ENCODE results near the gene TNFRSF18. TPM values are rescaled to one million over a fixed set of nuclear protein-coding genes. Genes with fewer than 3 reads are reported as not detected.
A peak's percentile ranks its signal among the peaks of the same experiment; 100 is the strongest.
"Not testable (repeated sequence)": the region's sequence is repeated elsewhere in the genome, so short reads cannot be mapped to it uniquely, and the experiment has no call there.

The TNFRSF18 gene
- total and polyA plus RNA-seq, 5 experiments from 2014 or later: 1.5 to 2.3 (median 1.6) TPM; not detected in 2

- Mint-ChIP-seq H3K4me3 (no peak overlapping the region), H3K9me3 (no peaks in the 10 kb centered on the region), H3K27me3 (peaks cover 0 to 12% (median 4%) of the 10 kb centered on the region in 5 donors), H3K36me3 (no peaks in the 10 kb centered on the region), H3K4me1 (peaks cover 7 to 15% (median 10%) of the 10 kb centered on the region in 4 donors), H3K27ac (peak overlapping the region in 2 of 10 donors; percentile 15 to 82)
- POLR2A ChIA-PET: interaction anchor here (1.2 kb wide), 1 partner anchor 9 kb away, joined by 5 read pairs; no protein-coding TSS in a partner anchor
- DNase-seq (peak in 1 of 10 donors; percentile 56), ATAC-seq (no peak)
These were observed 25.1 kb downstream of the TNFRSF18 start for GRCh38 chr1:1181129-1181937.

- H3K4me1 Mint-ChIP-seq: peaks cover 7 to 15% (median 13%) of the 10 kb centered on the region in 4 donors
- peak in 2 of 10 donors; percentile 4 to 52 for DNase-seq
These were observed 26.2 kb downstream of the TNFRSF18 start for GRCh38 chr1:1179983-1180861.

GRCh38 chr1:1179346-1179982 lies 26.9 kb downstream of the TNFRSF18 start:
- Mint-ChIP-seq H3K27ac (peak overlapping the region in 1 of 10 donors; percentile 49), H3K9me3 (no peaks in the 10 kb centered on the region), H3K4me3 (no peak overlapping the region), H3K27me3 (peaks cover 0 to 12% (median 4%) of the 10 kb centered on the region in 5 donors), H3K36me3 (no peaks in the 10 kb centered on the region), H3K4me1 (peaks cover 7 to 17% (median 13%) of the 10 kb centered on the region in 4 donors)
- POLR2A ChIA-PET: no interaction called here
- ATAC-seq: no peak
- peak in 2 of 10 donors; percentile 4 to 62 for DNase-seq

More at GRCh38 chr1:1179983-1180861, 26.2 kb downstream of the TNFRSF18 start:
- Mint-ChIP-seq H3K27me3 (peaks cover 0 to 12% (median 4%) of the 10 kb centered on the region in 5 donors), H3K4me3 (no peak overlapping the region), H3K27ac (no peak overlapping the region), H3K9me3 (no peaks in the 10 kb centered on the region), H3K36me3 (no peaks in the 10 kb centered on the region)
- no peak for ATAC-seq
- POLR2A ChIA-PET: no interaction called here

GRCh38 chr1:1178794-1179331 lies 27.5 kb downstream of the TNFRSF18 start:
- Mint-ChIP-seq H3K4me3 (no peak overlapping the region), H3K27ac (no peak overlapping the region), H3K27me3 (peaks cover 0 to 12% (median 4%) of the 10 kb centered on the region in 5 donors), H3K9me3 (no peaks in the 10 kb centered on the region), H3K36me3 (no peaks in the 10 kb centered on the region), H3K4me1 (peaks cover 7 to 20% (median 15%) of the 10 kb centered on the region in 4 donors)
- DNase-seq (peak in 2 of 10 donors; percentile 6 to 50), ATAC-seq (no peak)
- POLR2A ChIA-PET: no interaction called here

- ATAC-seq (no peak), DNase-seq (peak in 1 of 10 donors; percentile 55)
- H3K27me3 Mint-ChIP-seq: peaks cover 0 to 10% (median 4%) of the 10 kb centered on the region in 5 donors
- POLR2A ChIA-PET: no interaction called here
- H3K4me3 Mint-ChIP-seq: no peak overlapping the region
- no peaks in the 10 kb centered on the region for H3K36me3 Mint-ChIP-seq
- no peaks in the 10 kb centered on the region for H3K9me3 Mint-ChIP-seq
- no peak overlapping the region for H3K27ac Mint-ChIP-seq
- H3K4me1 Mint-ChIP-seq: peaks cover 7 to 25% (median 13%) of the 10 kb centered on the region in 4 donors
These were observed 28.8 kb downstream of the TNFRSF18 start for GRCh38 chr1:1177452-1178206.

- Mint-ChIP-seq H3K27ac (peak overlapping the region in 4 of 10 donors; percentile 8 to 69 (median 30)), H3K27me3 (peaks cover 0 to 10% (median 4%) of the 10 kb centered on the region in 5 donors), H3K9me3 (no peaks in the 10 kb centered on the region), H3K4me1 (peaks cover 7 to 25% (median 14%) of the 10 kb centered on the region in 4 donors), H3K36me3 (no peaks in the 10 kb centered on the region), H3K4me3 (no peak overlapping the region)
- ATAC-seq (no peak), DNase-seq (peak in 1 of 10 donors; percentile 18)
- POLR2A ChIA-PET: no interaction called here
These were observed 29.5 kb downstream of the TNFRSF18 start for GRCh38 chr1:1176931-1177330.

GRCh38 chr1:1176063-1176761 lies 30.2 kb downstream of the TNFRSF18 start:
- H3K9me3 Mint-ChIP-seq, H3K4me3 Mint-ChIP-seq, ATAC-seq, H3K36me3 Mint-ChIP-seq, H3K27me3 Mint-ChIP-seq: not testable (repeated sequence)
- Mint-ChIP-seq H3K4me1 (peaks cover 9 to 27% (median 14%) of the 10 kb centered on the region in 4 donors), H3K27ac (peak overlapping the region in 2 of 10 donors; percentile 7 to 18)
- POLR2A ChIA-PET: interaction anchor here (1.0 kb wide), 1 partner anchor 131 kb away, joined by 4 read pairs; no protein-coding TSS in a partner anchor
- DNase-seq: peak in 1 of 10 donors; percentile 21

GRCh38 chr1:1175221-1176062 lies 30.9 kb downstream of the TNFRSF18 start:
- Mint-ChIP-seq H3K27me3 (peaks cover 0 to 4% (median 2%) of the 10 kb centered on the region in 5 donors), H3K4me3 (no peak overlapping the region), H3K9me3 (no peaks in the 10 kb centered on the region), H3K4me1 (peaks cover 8 to 26% (median 14%) of the 10 kb centered on the region in 4 donors), H3K36me3 (no peaks in the 10 kb centered on the region), H3K27ac (peak overlapping the region in 2 of 10 donors; percentile 45 to 57)
- ATAC-seq (no peak), DNase-seq (peak in 1 of 10 donors; percentile 53)
- POLR2A ChIA-PET: interaction anchor here (1.0 kb wide), 1 partner anchor 132 kb away, joined by 4 read pairs; no protein-coding TSS in a partner anchor

- H3K4me3 Mint-ChIP-seq: peak within 1 kb of the TSS in 8 of 10 donors; percentile 10 to 66 (median 34)
These were observed 32.5 kb downstream of the TNFRSF18 start, which contains the start of gene TTLL10 for GRCh38 chr1:1173793-1174415. TSS of gene TTLL10 (plus strand) at chr1:1173880. CDS start at chr1:1179216, 5,336 bp downstream.

More at GRCh38 chr1:1173793-1174415, 32.5 kb downstream of the TNFRSF18 start, which contains the start of gene TTLL10:
- ATAC-seq (peak; percentile 68 to 72), DNase-seq (peak in 9 of 10 donors; percentile 27 to 88 (median 53))
- Mint-ChIP-seq H3K4me1 (peaks cover 11 to 33% (median 20%) of the 10 kb centered on the region in 4 donors), H3K36me3 (no peaks in the 10 kb centered on the region), H3K9me3 (no peaks in the 10 kb centered on the region), H3K27me3 (peaks cover 0 to 6% (median 4%) of the 10 kb centered on the region in 5 donors), H3K27ac (peak within 1 kb of the TSS in 7 of 10 donors; percentile 15 to 66 (median 36))
- POLR2A ChIA-PET: interaction anchor here (0.8 to 1.2 kb wide), 3 partner anchors 8 to 98 kb away, joined by 3 to 4 read pairs (median 3); no protein-coding TSS in a partner anchor
